ENCODE data around the gene PRRT2.

PRRT2 gene

DNA sequence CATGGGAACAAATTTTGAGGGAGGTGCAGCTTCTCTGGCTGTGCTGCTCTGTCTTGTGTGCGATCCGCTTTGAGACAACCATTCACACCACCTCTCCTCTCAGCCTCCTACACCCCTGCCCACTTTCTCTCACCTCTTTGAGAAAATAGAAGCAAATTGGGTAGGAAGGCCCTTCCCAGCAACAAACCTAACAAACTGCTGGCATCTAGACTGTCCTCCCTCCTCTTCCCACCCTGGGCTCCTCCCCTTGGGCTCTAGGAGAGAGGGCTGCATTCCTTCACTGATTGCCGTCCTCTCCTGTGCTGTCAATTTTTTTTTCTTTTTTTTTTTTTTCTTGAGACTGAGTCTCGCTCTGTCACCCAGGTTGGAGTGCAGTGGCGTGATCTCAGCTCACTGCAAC lies 37.5 kb downstream of the PRRT2 start:
- TF ChIP-seq, protein P1, sequence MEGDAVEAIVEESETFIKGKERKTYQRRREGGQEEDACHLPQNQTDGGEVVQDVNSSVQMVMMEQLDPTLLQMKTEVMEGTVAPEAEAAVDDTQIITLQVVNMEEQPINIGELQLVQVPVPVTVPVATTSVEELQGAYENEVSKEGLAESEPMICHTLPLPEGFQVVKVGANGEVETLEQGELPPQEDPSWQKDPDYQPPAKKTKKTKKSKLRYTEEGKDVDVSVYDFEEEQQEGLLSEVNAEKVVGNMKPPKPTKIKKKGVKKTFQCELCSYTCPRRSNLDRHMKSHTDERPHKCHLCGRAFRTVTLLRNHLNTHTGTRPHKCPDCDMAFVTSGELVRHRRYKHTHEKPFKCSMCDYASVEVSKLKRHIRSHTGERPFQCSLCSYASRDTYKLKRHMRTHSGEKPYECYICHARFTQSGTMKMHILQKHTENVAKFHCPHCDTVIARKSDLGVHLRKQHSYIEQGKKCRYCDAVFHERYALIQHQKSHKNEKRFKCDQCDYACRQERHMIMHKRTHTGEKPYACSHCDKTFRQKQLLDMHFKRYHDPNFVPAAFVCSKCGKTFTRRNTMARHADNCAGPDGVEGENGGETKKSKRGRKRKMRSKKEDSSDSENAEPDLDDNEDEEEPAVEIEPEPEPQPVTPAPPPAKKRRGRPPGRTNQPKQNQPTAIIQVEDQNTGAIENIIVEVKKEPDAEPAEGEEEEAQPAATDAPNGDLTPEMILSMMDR (IDR thresholded peaks at IDR 0.05; ENCODE audit: low read depth, low read length) = no peak
- no peak overlapping the region for H3K4me3 ChIP-seq (ENCODE audit: low read depth, low read length)

DNA sequence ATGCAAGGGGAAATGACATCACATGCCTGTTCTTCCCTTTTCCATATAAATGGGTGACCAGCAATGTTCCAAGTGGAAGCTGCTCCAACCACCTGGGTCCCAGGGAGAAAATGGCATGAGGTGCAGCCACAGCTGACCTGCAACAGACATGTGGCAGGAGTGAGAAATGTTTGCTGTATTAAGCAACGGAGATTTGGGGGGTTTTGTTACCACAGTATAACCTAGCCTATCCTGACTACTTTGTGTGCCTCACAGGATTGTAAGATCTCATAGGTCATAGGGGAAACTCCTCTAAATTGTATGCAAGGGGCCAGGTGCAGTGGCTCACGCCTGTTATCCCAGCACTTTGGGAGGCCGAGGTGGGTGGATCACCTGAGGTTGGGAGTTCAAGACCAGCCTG lies 39.0 kb downstream of the PRRT2 start:
- TF ChIP-seq, protein P1 (IDR thresholded peaks at IDR 0.05; ENCODE audit: low read depth, low read length) = no peak
- no peak overlapping the region for H3K4me3 ChIP-seq (ENCODE audit: low read depth, low read length)

DNA sequence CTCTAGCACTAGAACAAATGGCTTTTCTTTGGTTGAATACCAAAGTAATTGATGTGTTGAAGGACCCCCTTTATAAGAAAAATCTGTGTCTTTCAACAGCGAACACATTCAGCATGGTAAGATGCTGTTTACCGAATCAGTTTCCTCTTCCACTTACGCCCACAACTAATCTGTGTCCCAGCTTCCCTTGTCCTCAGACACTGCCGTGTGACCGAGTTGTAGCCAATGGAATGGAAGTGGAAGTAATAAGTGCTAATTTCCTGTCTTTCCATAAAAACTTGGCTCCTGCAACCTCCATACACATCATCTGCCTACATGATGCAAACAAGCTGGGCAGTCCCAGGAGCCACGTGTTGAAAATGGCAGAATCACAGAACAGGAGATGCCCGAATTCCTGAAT lies 40.7 kb downstream of the PRRT2 start:
- TF ChIP-seq, protein P1 (IDR thresholded peaks at IDR 0.05; ENCODE audit: low read depth, low read length) = no peak
- H3K4me3 ChIP-seq (ENCODE audit: low read depth, low read length) = no peak overlapping the region

DNA sequence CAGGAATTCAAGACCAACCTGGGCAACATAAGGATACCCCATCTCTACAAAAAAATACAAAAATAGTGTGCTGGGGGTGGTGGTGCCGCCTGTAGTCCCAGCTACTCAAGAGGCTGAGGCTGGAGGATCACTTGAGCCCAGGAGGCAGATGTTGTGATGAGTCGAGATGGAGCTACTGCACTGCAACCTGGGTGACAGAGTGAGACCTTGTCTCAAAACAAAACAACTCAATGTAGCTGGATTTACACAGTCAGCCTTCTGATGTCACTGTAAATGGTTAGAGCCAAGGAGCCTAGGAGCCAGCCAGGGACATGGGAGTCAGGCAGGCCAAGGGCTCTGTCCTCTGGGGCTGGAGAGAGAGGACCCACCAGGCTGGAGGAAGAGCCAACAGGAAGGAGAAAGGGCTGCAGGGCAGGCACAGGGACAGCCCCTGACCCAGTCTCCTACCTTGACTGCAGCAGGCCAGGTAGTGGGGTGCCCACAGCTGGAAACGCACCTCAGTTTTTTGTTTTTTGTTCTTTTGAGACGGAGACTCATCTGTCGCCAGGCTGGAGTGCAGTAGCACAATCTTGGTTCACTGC lies 42.6 kb downstream of the PRRT2 start:
- no peak overlapping the region for H3K4me3 ChIP-seq (ENCODE audit: low read depth, low read length)
- TF ChIP-seq, protein P1 (IDR thresholded peaks at IDR 0.05; ENCODE audit: low read depth, low read length) = no peak

DNA sequence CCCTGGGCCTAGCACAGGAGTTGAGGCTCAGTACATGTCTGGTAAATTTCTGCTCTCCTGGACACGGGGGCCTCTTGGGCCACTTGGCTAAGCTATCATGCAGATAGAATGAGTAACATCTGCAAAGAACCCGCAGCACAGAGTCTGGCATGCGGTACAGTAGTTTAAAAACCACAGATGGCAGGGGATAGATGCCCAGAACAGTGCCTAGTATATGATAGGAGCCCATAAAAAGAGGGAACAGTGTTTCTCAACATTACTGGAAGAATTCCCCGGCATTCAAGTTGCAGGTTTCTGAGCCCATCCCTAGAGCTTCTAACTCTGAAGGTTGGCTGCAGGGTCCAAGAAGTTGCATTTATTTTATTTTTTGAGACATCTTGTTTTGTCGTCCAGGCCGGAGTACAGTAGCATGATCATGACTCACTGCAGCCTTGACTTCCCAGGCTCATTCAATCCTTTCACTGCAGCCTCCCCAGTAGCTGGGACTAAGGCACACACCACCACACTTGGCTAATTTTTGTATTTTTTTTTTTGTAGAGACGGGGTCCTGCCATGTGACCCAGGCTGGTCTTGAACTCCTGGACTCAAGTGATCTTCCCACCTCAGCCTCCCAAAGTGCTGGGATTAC lies 45.3 kb downstream of the PRRT2 start:
- H3K4me3 ChIP-seq (ENCODE audit: low read depth, low read length) = no peak overlapping the region
- TF ChIP-seq, protein P1 (IDR thresholded peaks at IDR 0.05; ENCODE audit: low read depth, low read length) = no peak

DNA sequence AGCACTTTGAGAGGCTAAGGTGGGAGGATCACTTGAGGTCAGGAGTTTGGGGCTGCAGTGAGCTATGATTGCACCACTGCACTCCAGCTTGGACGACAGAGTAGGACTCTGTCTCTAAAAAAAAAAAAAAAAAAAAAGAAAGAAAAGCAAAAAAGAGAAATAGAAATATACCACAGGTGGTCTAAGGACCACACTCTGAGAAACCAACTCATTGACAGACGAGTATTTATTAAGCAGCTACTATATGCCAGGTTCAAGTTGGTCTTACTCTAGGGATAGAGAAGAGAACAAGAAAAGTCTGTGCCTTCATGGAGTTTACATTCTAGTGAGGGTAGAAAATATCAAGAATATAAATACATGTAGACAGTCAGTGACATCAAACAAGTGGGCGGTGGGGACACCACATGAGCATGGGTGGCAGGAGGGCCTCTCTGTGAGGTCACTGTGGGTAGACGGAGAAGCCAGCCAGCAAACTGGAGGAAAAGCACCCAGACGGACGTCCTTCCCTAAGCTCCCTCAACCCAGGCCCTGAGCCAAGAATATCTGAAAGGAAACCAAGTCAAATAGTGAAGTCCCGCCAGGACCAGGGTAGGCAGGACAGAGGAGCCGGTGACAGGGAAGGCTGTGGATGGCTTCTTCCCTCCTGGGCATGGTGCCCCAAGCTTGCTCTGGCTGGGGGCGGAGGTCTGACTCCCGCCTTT lies 46.3 kb downstream of the PRRT2 start:
- H3K4me3 ChIP-seq (ENCODE audit: low read depth, low read length) = no peak overlapping the region
- TF ChIP-seq, protein P1 (IDR thresholded peaks at IDR 0.05; ENCODE audit: low read depth, low read length) = no peak

DNA sequence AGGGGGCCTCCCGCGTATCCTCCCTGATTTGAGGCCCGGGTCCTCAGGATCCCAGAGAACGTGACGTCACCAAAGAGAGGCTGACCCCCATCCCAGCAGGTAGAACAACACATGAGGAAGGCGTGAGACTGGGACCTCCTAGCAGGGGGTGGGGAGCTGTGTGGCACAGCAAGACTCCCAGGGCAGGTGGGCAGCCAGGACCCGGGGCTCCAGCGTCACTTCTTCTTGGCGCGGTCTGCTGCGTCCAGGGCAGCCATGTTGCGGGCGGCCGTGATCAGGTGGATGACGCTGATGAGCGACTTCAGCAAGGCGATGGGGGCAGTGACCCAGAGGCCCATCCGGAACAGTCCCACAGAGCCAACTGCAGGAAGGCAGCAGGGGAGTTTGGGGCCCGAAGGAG lies 47.0 kb downstream of the PRRT2 start:
- no peak overlapping the region for H3K4me3 ChIP-seq (ENCODE audit: low read depth, low read length)
- TF ChIP-seq, protein P1 (IDR thresholded peaks at IDR 0.05; ENCODE audit: low read depth, low read length) = no peak
